ENCODE measurements around the gene CRIM1. TPM values are rescaled to one million over a fixed set of nuclear protein-coding genes. Genes with fewer than 3 reads are reported as not detected.

The CRIM1 gene
- polyA plus RNA-seq, 4 donors, result 0.89 to 26.2 (median 9.2) TPM

- Histone ChIP-seq H3K27me3 (ENCODE audit: control insufficient read depth in 3 of 3, insufficient read depth in 3 of 3, low read length in 3 of 3) (no peaks in the 10 kb centered on the region), H3K9me3 (ENCODE audit: control insufficient read depth in 2 of 2, insufficient read depth in 1 of 2, low read depth in 1 of 2, low read length in 1 of 2) (no peaks in the 10 kb centered on the region), H3K27ac (ENCODE audit: low read depth in 1 of 3, low read length in 2 of 3) (peak overlapping the region in 2 of 3 donors; percentile 0 to 13), H3K4me1 (ENCODE audit: control insufficient read depth in 3 of 3, insufficient read depth in 2 of 3, low read depth in 1 of 3, low read length in 2 of 3) (peaks cover 2 to 34% (median 10%) of the 10 kb centered on the region in 3 donors), H3K4me3 (ENCODE audit: low read depth in 1 of 3, low read length in 3 of 3) (no peak overlapping the region), H3K36me3 (ENCODE audit: control insufficient read depth in 3 of 3, insufficient read depth in 2 of 3, low read depth in 1 of 3, low read length in 3 of 3) (peaks cover 0 to 11% (median 0%) of the 10 kb centered on the region in 3 donors)
- DNase-seq, result peak; percentile 83 to 95
- 19 to 50% (median 31%) methylated on average over 2 of the region's 2 CpGs for WGBS, 3 donors
- no peak for FAIRE-seq
These were observed 104.2 kb downstream of the CRIM1 start for GRCh38 chr2:36459725-36460137.

DNA sequence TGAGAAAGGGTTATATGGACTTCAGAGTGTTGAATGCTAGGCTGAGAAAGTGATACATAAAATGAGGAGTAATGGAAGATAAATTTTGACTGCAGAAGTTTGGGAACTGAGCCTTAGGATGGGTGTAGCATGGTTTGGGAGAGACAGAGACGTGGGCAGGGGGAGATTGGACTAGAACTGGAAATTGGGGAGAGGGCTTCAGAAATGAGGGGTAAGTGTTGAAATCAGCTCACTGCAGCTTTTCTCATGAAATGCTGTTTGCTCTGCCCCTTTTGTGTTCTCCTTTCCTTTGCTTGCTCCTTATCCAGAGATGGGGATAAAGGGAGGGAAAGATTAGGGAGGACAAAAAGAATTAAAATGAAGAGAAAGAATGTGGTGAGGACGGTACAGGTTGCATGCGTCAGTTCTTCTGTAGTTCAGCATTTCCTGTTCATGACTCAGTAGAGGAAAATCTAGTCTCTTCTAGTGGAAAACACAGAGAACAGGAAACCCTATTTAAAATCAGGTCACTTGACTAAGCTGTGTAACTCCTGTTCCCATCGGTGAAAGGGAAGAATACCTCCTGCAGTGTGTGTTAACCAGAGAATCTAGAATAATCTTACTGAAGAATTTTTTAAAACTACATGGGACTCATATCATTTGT, 105.6 kb downstream of the CRIM1 start:
- WGBS, 3 donors, result 44 to 68% (median 61%) methylated on average over 4 of the region's 4 CpGs
- DNase-seq, result no peak
- Histone ChIP-seq H3K27me3 (ENCODE audit: control insufficient read depth in 3 of 3, insufficient read depth in 3 of 3, low read length in 3 of 3) (no peaks in the 10 kb centered on the region), H3K9me3 (ENCODE audit: control insufficient read depth in 2 of 2, insufficient read depth in 1 of 2, low read depth in 1 of 2, low read length in 1 of 2) (no peaks in the 10 kb centered on the region), H3K27ac (ENCODE audit: low read depth in 1 of 3, low read length in 2 of 3) (peak overlapping the region in 2 of 3 donors; percentile 10 to 67), H3K4me3 (ENCODE audit: low read depth in 1 of 3, low read length in 3 of 3) (no peak overlapping the region), H3K36me3 (ENCODE audit: control insufficient read depth in 3 of 3, insufficient read depth in 2 of 3, low read depth in 1 of 3, low read length in 3 of 3) (peaks cover 0 to 17% (median 0%) of the 10 kb centered on the region in 3 donors), H3K4me1 (ENCODE audit: control insufficient read depth in 3 of 3, insufficient read depth in 2 of 3, low read depth in 1 of 3, low read length in 2 of 3) (peaks cover 2 to 32% (median 6%) of the 10 kb centered on the region in 3 donors)
- FAIRE-seq, result no peak

DNA sequence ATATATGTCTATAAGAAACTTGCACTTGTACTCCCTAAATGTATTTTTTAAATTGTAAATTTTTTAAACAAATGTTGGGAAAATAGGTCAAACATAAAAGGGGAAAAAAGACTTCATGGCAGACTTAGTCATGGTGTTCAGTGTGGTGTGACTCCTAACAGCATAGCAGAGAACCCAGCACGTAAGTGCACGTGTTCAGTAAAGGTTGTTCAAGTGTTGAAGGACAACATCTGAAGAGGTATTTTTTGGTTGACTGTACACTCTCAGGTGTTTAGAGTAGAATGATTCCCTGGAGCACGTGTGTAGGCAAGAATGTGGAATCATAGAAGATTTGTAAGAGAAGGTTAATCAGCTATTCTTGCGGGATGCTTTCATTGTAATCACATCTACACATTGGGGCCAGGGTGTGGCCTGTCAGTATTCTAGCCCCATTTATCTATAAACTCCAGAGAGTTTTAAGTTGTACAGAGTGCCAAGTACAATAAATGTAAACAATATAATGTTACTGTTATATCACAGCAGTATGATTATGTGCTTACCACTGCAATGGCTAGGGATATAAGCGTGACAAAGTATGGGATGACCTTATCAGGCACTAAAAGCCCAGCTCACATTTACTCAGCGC, 106.8 kb downstream of the CRIM1 start:
- Histone ChIP-seq H3K36me3 (ENCODE audit: control insufficient read depth in 3 of 3, insufficient read depth in 2 of 3, low read depth in 1 of 3, low read length in 3 of 3) (peaks cover 0 to 17% (median 0%) of the 10 kb centered on the region in 3 donors), H3K27ac (ENCODE audit: low read depth in 1 of 3, low read length in 2 of 3) (no peak overlapping the region), H3K27me3 (ENCODE audit: control insufficient read depth in 3 of 3, insufficient read depth in 3 of 3, low read length in 3 of 3) (no peaks in the 10 kb centered on the region), H3K4me1 (ENCODE audit: control insufficient read depth in 3 of 3, insufficient read depth in 2 of 3, low read depth in 1 of 3, low read length in 2 of 3) (peaks cover 0 to 23% (median 2%) of the 10 kb centered on the region in 3 donors), H3K9me3 (ENCODE audit: control insufficient read depth in 2 of 2, insufficient read depth in 1 of 2, low read depth in 1 of 2, low read length in 1 of 2) (no peaks in the 10 kb centered on the region), H3K4me3 (ENCODE audit: low read depth in 1 of 3, low read length in 3 of 3) (no peak overlapping the region)
- DNase-seq (no peak), FAIRE-seq (no peak)
- WGBS, 3 donors, result 88 to 91% (median 89%) methylated on average over 6 of the region's 6 CpGs

DNA sequence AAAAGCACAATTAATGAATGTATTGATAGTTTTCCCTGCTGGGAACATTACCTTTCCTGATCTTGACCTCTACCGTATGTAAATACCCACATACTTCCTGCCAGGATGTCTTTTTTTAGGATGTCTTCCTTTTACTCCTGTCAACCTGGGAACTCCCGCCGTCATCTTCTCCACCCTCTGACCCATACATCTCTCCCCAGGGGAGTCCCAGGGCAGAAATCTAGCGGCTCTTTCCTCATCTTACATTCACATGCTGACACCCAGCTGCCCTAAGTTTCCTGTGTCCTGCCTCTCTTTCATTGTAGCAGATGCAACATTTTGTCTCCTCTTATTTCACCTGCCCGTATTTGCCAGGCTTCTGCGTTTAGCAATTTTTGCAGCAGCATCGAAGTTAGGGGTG, 107.8 kb downstream of the CRIM1 start:
- 78 to 92% (median 82%) methylated on average over 7 of the region's 7 CpGs for WGBS, 3 donors
- Histone ChIP-seq H3K36me3 (ENCODE audit: control insufficient read depth in 3 of 3, insufficient read depth in 2 of 3, low read depth in 1 of 3, low read length in 3 of 3) (peaks cover 0 to 14% (median 0%) of the 10 kb centered on the region in 3 donors), H3K4me1 (ENCODE audit: control insufficient read depth in 3 of 3, insufficient read depth in 2 of 3, low read depth in 1 of 3, low read length in 2 of 3) (peaks cover 0 to 22% (median 2%) of the 10 kb centered on the region in 3 donors), H3K27me3 (ENCODE audit: control insufficient read depth in 3 of 3, insufficient read depth in 3 of 3, low read length in 3 of 3) (no peaks in the 10 kb centered on the region), H3K27ac (ENCODE audit: low read depth in 1 of 3, low read length in 2 of 3) (no peak overlapping the region), H3K9me3 (ENCODE audit: control insufficient read depth in 2 of 2, insufficient read depth in 1 of 2, low read depth in 1 of 2, low read length in 1 of 2) (no peaks in the 10 kb centered on the region), H3K4me3 (ENCODE audit: low read depth in 1 of 3, low read length in 3 of 3) (no peak overlapping the region)
- no peak for DNase-seq
- FAIRE-seq, result no peak

DNA sequence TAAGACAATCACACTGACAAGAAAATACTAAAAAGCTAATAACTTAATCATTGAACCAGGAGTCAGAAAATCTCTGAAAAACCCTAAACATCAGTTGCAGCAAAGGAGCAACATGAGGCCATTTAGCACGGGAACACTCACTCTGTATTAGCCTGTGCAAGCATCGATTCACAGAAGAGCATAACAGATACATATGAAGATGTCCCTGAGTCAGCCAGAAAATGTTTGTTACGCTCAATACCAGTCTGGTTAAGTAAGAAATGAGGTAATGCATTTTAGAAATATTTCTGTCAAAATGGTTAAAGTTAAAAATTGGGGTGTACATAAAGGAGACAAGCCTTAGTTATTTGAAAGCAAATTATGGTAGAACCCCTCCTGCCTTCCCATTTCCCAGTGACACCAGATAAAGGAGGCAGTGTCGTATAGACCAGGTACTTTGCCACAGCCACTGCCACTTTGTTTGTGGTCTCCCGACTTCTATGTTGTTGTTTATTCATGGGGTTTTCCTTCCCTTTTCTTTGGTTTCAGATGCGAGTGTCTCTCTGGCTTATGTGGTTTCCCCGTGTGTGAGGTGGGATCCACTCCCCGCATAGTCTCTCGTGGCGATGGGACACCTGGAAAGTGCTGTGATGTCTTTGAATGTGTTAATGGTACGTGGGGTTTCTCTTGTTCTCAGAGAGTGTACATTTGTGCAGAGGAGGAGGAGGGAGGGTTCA, 108.6 kb downstream of the CRIM1 start:
- DNase-seq (no peak), FAIRE-seq (no peak)
- H3K4me1 ChIP-seq (ENCODE audit: control insufficient read depth in 3 of 3, insufficient read depth in 2 of 3, low read depth in 1 of 3, low read length in 2 of 3), result peaks cover 2 to 22% (median 3%) of the 10 kb centered on the region in 3 donors
- H3K27ac ChIP-seq (ENCODE audit: low read depth in 1 of 3, low read length in 2 of 3), result no peak overlapping the region
- H3K27me3 ChIP-seq (ENCODE audit: control insufficient read depth in 3 of 3, insufficient read depth in 3 of 3, low read length in 3 of 3), result no peaks in the 10 kb centered on the region
- H3K4me3 ChIP-seq (ENCODE audit: low read depth in 1 of 3, low read length in 3 of 3), result no peak overlapping the region
- 78 to 91% (median 80%) methylated on average over 11 of the region's 11 CpGs for WGBS, 3 donors
- H3K9me3 ChIP-seq (ENCODE audit: control insufficient read depth in 2 of 2, insufficient read depth in 1 of 2, low read depth in 1 of 2, low read length in 1 of 2), result no peaks in the 10 kb centered on the region
- H3K36me3 ChIP-seq (ENCODE audit: control insufficient read depth in 3 of 3, insufficient read depth in 2 of 3, low read depth in 1 of 3, low read length in 3 of 3), result peaks cover 0 to 14% (median 0%) of the 10 kb centered on the region in 3 donors

DNA sequence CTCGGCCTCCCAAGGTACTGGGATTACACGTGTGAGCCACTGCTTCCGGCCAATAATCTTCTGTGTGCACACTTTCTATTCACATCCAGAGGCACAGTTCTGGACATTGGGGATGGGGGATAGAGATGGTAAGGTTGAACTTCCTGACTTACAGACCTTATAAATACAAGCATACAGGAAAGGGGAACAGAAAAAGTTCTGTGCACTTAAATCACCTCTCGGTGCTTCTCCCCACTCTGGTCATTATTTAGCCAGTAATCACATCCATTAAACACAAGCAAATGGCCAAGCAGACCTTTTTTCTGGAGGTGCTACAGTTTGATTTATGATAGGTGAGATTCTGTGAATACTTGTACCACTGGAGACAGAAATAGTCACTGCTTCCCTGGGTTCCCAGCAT, 110.6 kb downstream of the CRIM1 start:
- Histone ChIP-seq H3K27ac (ENCODE audit: low read depth in 1 of 3, low read length in 2 of 3) (no peak overlapping the region), H3K4me3 (ENCODE audit: low read depth in 1 of 3, low read length in 3 of 3) (no peak overlapping the region), H3K9me3 (ENCODE audit: control insufficient read depth in 2 of 2, insufficient read depth in 1 of 2, low read depth in 1 of 2, low read length in 1 of 2) (no peaks in the 10 kb centered on the region), H3K27me3 (ENCODE audit: control insufficient read depth in 3 of 3, insufficient read depth in 3 of 3, low read length in 3 of 3) (no peaks in the 10 kb centered on the region), H3K36me3 (ENCODE audit: control insufficient read depth in 3 of 3, insufficient read depth in 2 of 3, low read depth in 1 of 3, low read length in 3 of 3) (peaks cover 0 to 14% (median 0%) of the 10 kb centered on the region in 3 donors), H3K4me1 (ENCODE audit: control insufficient read depth in 3 of 3, insufficient read depth in 2 of 3, low read depth in 1 of 3, low read length in 2 of 3) (peaks cover 0 to 10% (median 3%) of the 10 kb centered on the region in 3 donors)
- WGBS, 3 donors, result 92 to 96% (median 94%) methylated on average over 4 of the region's 4 CpGs
- DNase-seq (no peak), FAIRE-seq (no peak)

- H3K36me3 ChIP-seq (ENCODE audit: control insufficient read depth in 3 of 3, insufficient read depth in 2 of 3, low read depth in 1 of 3, low read length in 3 of 3), result peaks cover 0 to 13% (median 0%) of the 10 kb centered on the region in 3 donors
- no peak for FAIRE-seq
- no peak overlapping the region for H3K4me3 ChIP-seq (ENCODE audit: low read depth in 1 of 3, low read length in 3 of 3)
- H3K4me1 ChIP-seq (ENCODE audit: control insufficient read depth in 3 of 3, insufficient read depth in 2 of 3, low read depth in 1 of 3, low read length in 2 of 3), result peaks cover 0 to 3% (median 0%) of the 10 kb centered on the region in 3 donors
- no peak overlapping the region for H3K27ac ChIP-seq (ENCODE audit: low read depth in 1 of 3, low read length in 2 of 3)
- no peak for DNase-seq
- 77 to 86% (median 83%) methylated on average over 10 of the region's 10 CpGs for WGBS, 3 donors
- no peaks in the 10 kb centered on the region for H3K27me3 ChIP-seq (ENCODE audit: control insufficient read depth in 3 of 3, insufficient read depth in 3 of 3, low read length in 3 of 3)
- H3K9me3 ChIP-seq (ENCODE audit: control insufficient read depth in 2 of 2, insufficient read depth in 1 of 2, low read depth in 1 of 2, low read length in 1 of 2), result no peaks in the 10 kb centered on the region
These were observed 113.0 kb downstream of the CRIM1 start for GRCh38 chr2:36468463-36469105.

GRCh38 chr2:36469106-36469477, 113.5 kb downstream of the CRIM1 start:
- Histone ChIP-seq H3K27ac (ENCODE audit: low read depth in 1 of 3, low read length in 2 of 3) (no peak overlapping the region), H3K9me3 (ENCODE audit: control insufficient read depth in 2 of 2, insufficient read depth in 1 of 2, low read depth in 1 of 2, low read length in 1 of 2) (no peaks in the 10 kb centered on the region), H3K27me3 (ENCODE audit: control insufficient read depth in 3 of 3, insufficient read depth in 3 of 3, low read length in 3 of 3) (no peaks in the 10 kb centered on the region), H3K4me1 (ENCODE audit: control insufficient read depth in 3 of 3, insufficient read depth in 2 of 3, low read depth in 1 of 3, low read length in 2 of 3) (peaks cover 0 to 3% (median 0%) of the 10 kb centered on the region in 3 donors), H3K4me3 (ENCODE audit: low read depth in 1 of 3, low read length in 3 of 3) (no peak overlapping the region), H3K36me3 (ENCODE audit: control insufficient read depth in 3 of 3, insufficient read depth in 2 of 3, low read depth in 1 of 3, low read length in 3 of 3) (peaks cover 0 to 12% (median 0%) of the 10 kb centered on the region in 3 donors)
- FAIRE-seq (no peak), DNase-seq (no peak)
- 83 to 89% (median 87%) methylated on average over 1 of the region's 1 CpG for WGBS, 3 donors
